ENCODE data around the gene DOCK3. TPM values are rescaled to one million over a fixed set of nuclear protein-coding genes. Genes with fewer than 3 reads are reported as not detected.

DOCK3 gene
- total and polyA plus RNA-seq, 2 of the 4 experiments (the other 2 are of a cell fraction): under 0.01 to 0.12 TPM

DNA sequence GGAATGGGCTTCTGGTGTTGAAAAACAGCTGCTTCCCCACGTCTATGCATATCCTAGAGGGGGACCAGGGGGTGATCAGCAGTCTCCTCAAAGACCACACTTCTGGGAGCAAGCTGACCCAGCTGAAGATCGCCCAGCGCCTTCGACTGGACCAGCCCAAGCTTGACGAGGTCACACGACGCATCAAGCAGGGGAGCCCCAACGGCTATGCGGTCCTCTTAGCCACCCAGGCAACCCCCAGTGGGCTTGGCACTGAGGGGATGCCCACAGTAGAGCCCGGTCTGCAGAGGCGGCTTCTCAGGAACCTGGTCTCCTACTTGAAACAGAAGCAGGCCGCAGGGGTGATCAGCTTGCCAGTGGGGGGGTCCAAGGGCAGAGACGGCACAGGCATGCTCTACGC lies 718.8 kb downstream of the DOCK3 start:
- no peak overlapping the region for H3K14ac ChIP-seq (replicated peaks; ENCODE audit: low read depth, low read length)
- peaks cover 57% of the 10 kb centered on the region for H3K36me3 ChIP-seq (ENCODE audit: control insufficient read depth, insufficient read depth, low read length)
- intact Hi-C loops (cut with micrococcal nuclease): no loop called here
- H3K4me1 ChIP-seq (ENCODE audit: control insufficient read depth, insufficient read depth, low read length): peaks cover 29% of the 10 kb centered on the region
- H3K4ac ChIP-seq (ENCODE audit: low read depth, low read length): no peak overlapping the region
- H2AK5ac ChIP-seq (ENCODE audit: low read depth, low read length): no peak overlapping the region
- TF ChIP-seq MAFK (IDR thresholded peaks at IDR 0.05; ENCODE audit: low read depth, low read length): no peak
- H3K9me1 ChIP-seq (ENCODE audit: insufficient read depth, low read length): peaks cover 17% of the 10 kb centered on the region
- H2AFZ ChIP-seq (replicated peaks; ENCODE audit: low read length, poor library complexity): no peak overlapping the region
- H2BK20ac ChIP-seq (ENCODE audit: low read depth, low read length): no peak overlapping the region
- H3K18ac ChIP-seq (ENCODE audit: low read depth, low read length): no peak overlapping the region
- no peak overlapping the region for H2BK5ac ChIP-seq (ENCODE audit: low read depth, low read length, poor library complexity, severe bottlenecking)
- H2BK120ac ChIP-seq (ENCODE audit: low read depth, low read length): no peak overlapping the region
- POLR2A ChIA-PET (ENCODE audit: unreplicated experiment): no interaction called here
- H4K91ac ChIP-seq (ENCODE audit: insufficient read depth, low read depth, low read length): no peak overlapping the region
- no peak overlapping the region for H3K4me3 ChIP-seq (ENCODE audit: insufficient read depth, low read depth, low read length)
- CTCF ChIA-PET: no interaction called here
- peaks cover 18 to 69% of the 10 kb centered on the region in 2 experiments; a peak in 3 of 4 replicates for H3K79me1 ChIP-seq (ENCODE audit: low read depth in 1 of 2, low read length in 2 of 2)
- H3K56ac ChIP-seq (ENCODE audit: extremely low read depth, insufficient read depth, low read length): no peak overlapping the region
- H3K23ac ChIP-seq (ENCODE audit: low read depth, low read length): no peak overlapping the region
- H4K5ac ChIP-seq (ENCODE audit: low read depth, low read length): no peak overlapping the region
- no peak overlapping the region for H3K27ac ChIP-seq (ENCODE audit: insufficient read depth, low read length)
- no peak overlapping the region for H3K9ac ChIP-seq (ENCODE audit: low read depth, low read length)
- H2AK9ac ChIP-seq (replicated peaks; ENCODE audit: low read depth, low read length, poor library complexity): no peak overlapping the region
- H3K27me3 ChIP-seq (ENCODE audit: control insufficient read depth, insufficient read depth, low read length): no peaks in the 10 kb centered on the region
- dilution Hi-C loops (cut with HindIII; ENCODE audit: low sequenced_read_pairs, unreplicated experiment): no loop called here
- ATAC-seq (ENCODE audit: low read depth): no peak
- in situ Hi-C loops (cut with MboI; ENCODE audit: low sequenced_read_pairs): loop anchor here (25.0 kb wide), 2 partner anchors 544 to 1056 kb away; partner anchors contain the start of genes PARP3, RASSF1, RRP9 and TUSC2
- no peak for DNase-seq
- 93% methylated on average over 3 of the region's 14 CpGs; no CpG with 5 or more reads in 1 of the 2 experiments for WGBS, 2 experiments (ENCODE audit: extremely low coverage in 2 of 2, insufficient read length in 1 of 2)
- H4K8ac ChIP-seq (ENCODE audit: low read depth in 2 of 2, low read length in 2 of 2): no peak overlapping the region
- no TSS peak for BruUV-seq (replicated peaks)
- H4K20me1 ChIP-seq (ENCODE audit: insufficient read depth, low read length): peaks cover 68% of the 10 kb centered on the region
- H2BK15ac ChIP-seq (ENCODE audit: low read depth, low read length): no peak overlapping the region
- no peak overlapping the region for H3K4me2 ChIP-seq (ENCODE audit: low read depth, low read length)
- no peaks in the 10 kb centered on the region for H3K9me3 ChIP-seq (ENCODE audit: control insufficient read depth, insufficient read depth, low read length)

Data from IMR-90 (cell line).